H1 (cell line): ENCODE results near the gene KCNMB2.

Experiments
- BRCA1 ChIP-seq: IDR thresholded peaks from 2 replicates; pipeline ENCODE4 v1.6.1; 2012; ENCODE audit warnings: low read depth, low read length, improper control_type of control experiment
- CHD2 ChIP-seq: IDR thresholded peaks from 2 replicates; pipeline ENCODE4 v1.6.1; 2012; ENCODE audit warnings: low read length, improper control_type of control experiment
- EP300 ChIP-seq, 2 experiments: IDR thresholded peaks; 1 replicate in 1 of 2; 2 replicates in 1 of 2; pipeline ENCODE4 v1.6.1; 2011 to 2012; ENCODE audit warnings: low read depth in 2 of 2, low read length in 2 of 2, mild to moderate bottlenecking in 2 of 2, borderline replicate concordance in 1 of 2, inconsistent platforms in 1 of 2, moderate library complexity in 1 of 2
- EZH2 ChIP-seq: fragments of 200-600 bp; sonication (generic); IDR thresholded peaks from 2 replicates; pipeline ENCODE4 v1.7.1; 2012; ENCODE audit warnings: low read depth, mild to moderate bottlenecking, moderate library complexity, low read length, inconsistent platforms; ENCODE audit not compliant: severe bottlenecking
- POLR2AphosphoS5 ChIP-seq: IDR thresholded peaks from 2 replicates; pipeline ENCODE4 v1.6.1; 2011; ENCODE audit warnings: low read depth, low read length
- TF ChIP-seq, protein P1 (sequence below), 3 experiments: IDR thresholded peaks; 1 replicate in 2 of 3; 2 replicates in 1 of 3; pipeline versions ENCODE4 v1.5.1 to v1.6.1; 2011; ENCODE audit warnings: low read length in 3 of 3, mild to moderate bottlenecking in 3 of 3, inconsistent platforms in 2 of 3, low read depth in 1 of 3, moderate library complexity in 1 of 3; ENCODE audit not compliant: insufficient read depth in 1 of 3; ENCODE audit errors: control extremely low read depth in 1 of 3

DNA sequence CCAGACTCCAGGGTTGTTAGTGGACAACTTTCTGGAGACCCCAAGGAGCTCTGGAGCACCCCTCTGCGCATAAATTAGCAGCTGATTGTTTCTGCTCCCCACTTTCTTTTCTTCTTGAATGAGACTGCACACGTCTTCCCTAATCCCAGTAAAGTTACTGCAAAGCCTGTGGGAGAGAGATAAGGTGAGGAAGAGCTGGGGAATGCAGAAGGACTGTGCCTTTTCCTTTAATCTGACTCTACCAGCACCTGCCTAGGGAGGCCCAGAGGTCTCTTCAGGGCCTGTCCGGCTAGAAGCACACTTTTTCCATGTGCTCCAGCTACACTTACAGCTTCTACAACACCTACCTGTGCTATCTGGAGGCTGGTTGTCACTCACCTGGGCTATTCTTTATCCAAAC lies 143.8 kb downstream of the KCNMB2 start:
- TF ChIP-seq EZH2 (no peak), BRCA1 (no peak), POLR2AphosphoS5 (no peak), EP300 (IDR thresholded peaks at IDR 0.05; ENCODE audit: borderline replicate concordance in 1 of 2, low read depth in 2 of 2, low read length in 2 of 2) (no peak), CHD2 (no peak)
- TF ChIP-seq, protein P1, sequence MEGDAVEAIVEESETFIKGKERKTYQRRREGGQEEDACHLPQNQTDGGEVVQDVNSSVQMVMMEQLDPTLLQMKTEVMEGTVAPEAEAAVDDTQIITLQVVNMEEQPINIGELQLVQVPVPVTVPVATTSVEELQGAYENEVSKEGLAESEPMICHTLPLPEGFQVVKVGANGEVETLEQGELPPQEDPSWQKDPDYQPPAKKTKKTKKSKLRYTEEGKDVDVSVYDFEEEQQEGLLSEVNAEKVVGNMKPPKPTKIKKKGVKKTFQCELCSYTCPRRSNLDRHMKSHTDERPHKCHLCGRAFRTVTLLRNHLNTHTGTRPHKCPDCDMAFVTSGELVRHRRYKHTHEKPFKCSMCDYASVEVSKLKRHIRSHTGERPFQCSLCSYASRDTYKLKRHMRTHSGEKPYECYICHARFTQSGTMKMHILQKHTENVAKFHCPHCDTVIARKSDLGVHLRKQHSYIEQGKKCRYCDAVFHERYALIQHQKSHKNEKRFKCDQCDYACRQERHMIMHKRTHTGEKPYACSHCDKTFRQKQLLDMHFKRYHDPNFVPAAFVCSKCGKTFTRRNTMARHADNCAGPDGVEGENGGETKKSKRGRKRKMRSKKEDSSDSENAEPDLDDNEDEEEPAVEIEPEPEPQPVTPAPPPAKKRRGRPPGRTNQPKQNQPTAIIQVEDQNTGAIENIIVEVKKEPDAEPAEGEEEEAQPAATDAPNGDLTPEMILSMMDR (IDR thresholded peaks at IDR 0.05; ENCODE audit: control extremely low read depth in 1 of 3, insufficient read depth in 1 of 3, low read depth in 1 of 3, low read length in 3 of 3): no peak
